Fibroblast of lung (primary cell): ENCODE measurements around the gene SLC22A12. TPM values are rescaled to one million over a fixed set of nuclear protein-coding genes. Genes with fewer than 3 reads are reported as not detected.

Experiments
- DNase-seq, 2 donors: peaks; one replicate each; pipeline versions ENCODE4 v3.0.0 to v3.0.0-alpha.2; 2010; ENCODE audit warnings: low read depth in 2 of 2
- H2AFZ ChIP-seq: 2 replicates; pipeline ENCODE4 v1.5.1; 2012; ENCODE audit warnings: low read length, control low read depth, inconsistent platforms
- H3K27ac ChIP-seq: 2 replicates; pipeline ENCODE4 v1.5.1; 2011; ENCODE audit warnings: low read length, control low read depth; ENCODE audit not compliant: insufficient read depth
- H3K27me3 ChIP-seq: 2 replicates; pipeline ENCODE4 v1.5.1; 2011; ENCODE audit warnings: mild to moderate bottlenecking, low read length; ENCODE audit not compliant: control insufficient read depth, insufficient read depth
- H3K36me3 ChIP-seq: 2 replicates; pipeline ENCODE4 v1.5.1; 2011; ENCODE audit warnings: low read length; ENCODE audit not compliant: control insufficient read depth, insufficient read depth
- H3K4me1 ChIP-seq: 2 replicates; pipeline ENCODE4 v1.5.1; 2011; ENCODE audit warnings: low read length; ENCODE audit not compliant: control insufficient read depth, insufficient read depth; ENCODE audit errors: extremely low read depth
- H3K4me2 ChIP-seq: 2 replicates; pipeline ENCODE4 v1.5.1; 2011; ENCODE audit warnings: low read length, control low read depth; ENCODE audit not compliant: insufficient read depth; ENCODE audit errors: extremely low read depth
- H3K4me3 ChIP-seq, 4 experiments: fragments of 200-600 bp in 1 of 4; sonication (generic) in 1 of 4; replicated peaks in 1 of 4; 2 replicates each; pipeline ENCODE4 v1.5.1; 2011 to 2016; ENCODE audit warnings: low read length in 4 of 4, low read depth in 3 of 4, mild to moderate bottlenecking in 3 of 4, control low read depth in 2 of 4, inconsistent platforms in 1 of 4, mixed read lengths in 1 of 4; ENCODE audit not compliant: insufficient read depth in 1 of 4; ENCODE audit errors: control extremely low read depth in 1 of 4
- H3K79me2 ChIP-seq: 2 replicates; pipeline ENCODE4 v1.5.1; 2012; ENCODE audit warnings: mild to moderate bottlenecking, low read length, inconsistent platforms; ENCODE audit not compliant: control insufficient read depth, insufficient read depth
- H3K9ac ChIP-seq: 2 replicates; pipeline ENCODE4 v1.5.1; 2011; ENCODE audit warnings: mild to moderate bottlenecking, low read length, control low read depth; ENCODE audit not compliant: insufficient read depth
- H3K9me3 ChIP-seq: 2 replicates; pipeline ENCODE4 v1.5.1; 2012; ENCODE audit warnings: low read depth, low read length; ENCODE audit not compliant: control insufficient read depth, insufficient read depth
- H4K20me1 ChIP-seq: 2 replicates; pipeline ENCODE4 v1.5.1; 2011; ENCODE audit warnings: low read length; ENCODE audit not compliant: control insufficient read depth, insufficient read depth; ENCODE audit errors: extremely low read depth
- EZH2 ChIP-seq: IDR thresholded peaks from 2 replicates; pipeline ENCODE4 v1.5.1; 2012; ENCODE audit warnings: low read length, control low read depth, mild to moderate bottlenecking; ENCODE audit errors: missing control alignments
- polyA plus RNA-seq, 2 donors: library from polyadenylated mRNA; depleted of rRNA in 1 of 2; stranded (reverse) in 1 of 2; unstranded in 1 of 2; fragments of >200 nt; gene quantifications; 2 replicates each; pipeline ENCODE4 v1.2.1, GENCODE V29; 2011 to 2012; ENCODE audit warnings: missing spikeins in 1 of 2
- total RNA-seq: library from RNA; depleted of rRNA; stranded (reverse); fragments of >200 nt; gene quantifications from 2 replicates; pipeline ENCODE4 v1.2.1, GENCODE V29; 2014
- TF ChIP-seq, protein P1 (sequence below), 2 donors: IDR thresholded peaks in 1 of 2; conservative IDR thresholded peaks in 1 of 2; 1 replicate in 1 of 2; 2 replicates in 1 of 2; pipeline ENCODE4 v1.5.1; 2011 to 2012; ENCODE audit warnings: low read length in 2 of 2, control low read depth in 1 of 2, inconsistent platforms in 1 of 2, low read depth in 1 of 2, mild to moderate bottlenecking in 1 of 2

The SLC22A12 gene
- total and polyA plus RNA-seq, 2 donors (not counting 1 experiment from before 2014, with no cell fraction given) = not detected

DNA sequence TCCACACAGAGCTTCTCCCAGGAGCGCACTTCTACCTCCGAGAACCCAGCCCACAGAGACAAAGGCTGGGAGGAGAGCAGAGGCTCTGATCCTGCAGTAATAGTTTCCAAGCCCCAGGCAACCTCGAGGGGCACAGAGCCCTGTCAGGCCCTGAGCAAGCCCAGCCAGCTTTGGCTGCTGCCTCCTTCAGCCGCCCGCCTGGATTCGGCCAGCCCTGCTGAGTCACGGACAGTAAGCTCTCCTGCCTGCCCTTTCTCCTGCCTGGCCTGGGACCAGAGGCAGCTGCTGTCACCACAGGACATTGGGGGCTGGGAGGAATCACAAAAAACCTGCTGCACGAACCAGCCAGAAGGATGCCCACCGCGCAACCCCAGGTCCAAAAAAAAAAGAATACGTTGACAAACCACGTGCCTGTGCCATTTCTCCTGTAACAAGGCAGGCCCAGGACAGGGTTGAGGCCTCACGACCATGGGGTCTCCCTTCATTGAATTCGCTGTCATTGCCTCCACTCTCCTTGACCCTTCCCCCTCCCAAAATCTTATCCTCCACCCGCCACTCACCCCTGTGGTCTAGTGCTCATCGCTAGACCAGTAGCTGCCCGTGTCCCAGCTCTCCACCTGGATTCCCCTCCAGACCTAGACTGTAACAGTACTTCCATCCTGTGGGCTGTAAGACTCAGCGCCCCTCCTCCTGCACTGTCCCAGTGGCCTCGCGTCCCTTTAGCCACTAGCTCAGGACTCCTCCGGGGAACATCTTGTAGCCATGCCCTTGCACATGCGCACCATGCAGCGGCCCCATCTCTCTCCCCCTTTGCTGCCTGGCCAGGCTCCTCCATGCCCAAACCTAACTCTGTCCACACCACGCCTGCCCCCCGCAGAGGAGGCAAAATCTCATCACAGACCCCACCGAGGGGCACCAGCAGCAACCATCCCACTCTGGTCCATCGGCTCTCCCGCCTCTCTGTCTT is 7.4 kb upstream of the SLC22A12 start:
- Histone ChIP-seq H3K9ac (no peak overlapping the region), H2AFZ (no peak overlapping the region), H3K4me1 (no peaks in the 10 kb centered on the region), H3K36me3 (no peaks in the 10 kb centered on the region), H3K9me3 (no peaks in the 10 kb centered on the region), H3K4me3 (no peak overlapping the region), H3K27me3 (no peaks in the 10 kb centered on the region), H4K20me1 (no peaks in the 10 kb centered on the region), H3K27ac (no peak overlapping the region), H3K79me2 (no peaks in the 10 kb centered on the region), H3K4me2 (no peak overlapping the region)
- TF ChIP-seq, protein P1, sequence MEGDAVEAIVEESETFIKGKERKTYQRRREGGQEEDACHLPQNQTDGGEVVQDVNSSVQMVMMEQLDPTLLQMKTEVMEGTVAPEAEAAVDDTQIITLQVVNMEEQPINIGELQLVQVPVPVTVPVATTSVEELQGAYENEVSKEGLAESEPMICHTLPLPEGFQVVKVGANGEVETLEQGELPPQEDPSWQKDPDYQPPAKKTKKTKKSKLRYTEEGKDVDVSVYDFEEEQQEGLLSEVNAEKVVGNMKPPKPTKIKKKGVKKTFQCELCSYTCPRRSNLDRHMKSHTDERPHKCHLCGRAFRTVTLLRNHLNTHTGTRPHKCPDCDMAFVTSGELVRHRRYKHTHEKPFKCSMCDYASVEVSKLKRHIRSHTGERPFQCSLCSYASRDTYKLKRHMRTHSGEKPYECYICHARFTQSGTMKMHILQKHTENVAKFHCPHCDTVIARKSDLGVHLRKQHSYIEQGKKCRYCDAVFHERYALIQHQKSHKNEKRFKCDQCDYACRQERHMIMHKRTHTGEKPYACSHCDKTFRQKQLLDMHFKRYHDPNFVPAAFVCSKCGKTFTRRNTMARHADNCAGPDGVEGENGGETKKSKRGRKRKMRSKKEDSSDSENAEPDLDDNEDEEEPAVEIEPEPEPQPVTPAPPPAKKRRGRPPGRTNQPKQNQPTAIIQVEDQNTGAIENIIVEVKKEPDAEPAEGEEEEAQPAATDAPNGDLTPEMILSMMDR (conservative IDR thresholded peaks at IDR 0.05 in 1 of 2, IDR thresholded peaks at IDR 0.05 in 1 of 2; ENCODE audit: low read depth in 1 of 2, low read length in 2 of 2) = no peak
- TF ChIP-seq EZH2 = no peak
- peak; percentile 15 for DNase-seq

DNA sequence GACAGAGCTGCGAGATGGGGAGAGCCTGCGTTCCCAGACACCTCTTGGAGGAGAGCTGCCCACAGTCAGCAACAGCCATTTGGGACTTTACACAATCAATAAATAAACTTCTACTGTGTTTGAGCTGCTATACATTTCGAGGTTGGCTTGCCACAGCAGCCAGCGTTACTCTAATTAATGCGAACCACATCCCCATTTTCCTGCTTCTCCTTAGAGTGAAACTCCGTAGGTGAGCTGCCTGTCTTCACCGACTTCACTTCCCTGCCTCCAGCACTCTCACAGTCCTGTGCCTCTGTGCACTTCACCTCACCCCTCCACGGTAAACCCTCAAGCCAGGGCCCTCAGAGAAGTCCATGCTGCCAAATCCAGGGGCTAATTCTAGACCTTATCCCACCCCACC is 5.9 kb upstream of the SLC22A12 start:
- H3K9me3 ChIP-seq = no peaks in the 10 kb centered on the region
- H4K20me1 ChIP-seq = no peaks in the 10 kb centered on the region
- no peak overlapping the region for H3K4me3 ChIP-seq
- H3K9ac ChIP-seq = no peak overlapping the region
- H3K27ac ChIP-seq = no peak overlapping the region
- H3K4me1 ChIP-seq = no peaks in the 10 kb centered on the region
- H3K79me2 ChIP-seq = no peaks in the 10 kb centered on the region
- no peak overlapping the region for H2AFZ ChIP-seq
- no peak for DNase-seq
- H3K36me3 ChIP-seq = no peaks in the 10 kb centered on the region
- H3K27me3 ChIP-seq = no peaks in the 10 kb centered on the region
- no peak for TF ChIP-seq EZH2
- TF ChIP-seq, protein P1 (conservative IDR thresholded peaks at IDR 0.05 in 1 of 2, IDR thresholded peaks at IDR 0.05 in 1 of 2; ENCODE audit: low read depth in 1 of 2, low read length in 2 of 2) = no peak
- H3K4me2 ChIP-seq = no peak overlapping the region

GRCh38 chr11:64586366-64586765 is 4.7 kb upstream of the SLC22A12 start:
- Histone ChIP-seq H3K79me2 (no peaks in the 10 kb centered on the region), H3K27ac (no peak overlapping the region), H3K9me3 (no peaks in the 10 kb centered on the region), H3K4me3 (no peak overlapping the region), H3K4me1 (no peaks in the 10 kb centered on the region), H2AFZ (no peak overlapping the region), H4K20me1 (no peaks in the 10 kb centered on the region), H3K27me3 (no peaks in the 10 kb centered on the region), H3K9ac (no peak overlapping the region), H3K4me2 (no peak overlapping the region), H3K36me3 (no peaks in the 10 kb centered on the region)
- no peak for DNase-seq
- no peak for TF ChIP-seq EZH2
- TF ChIP-seq, protein P1 (conservative IDR thresholded peaks at IDR 0.05 in 1 of 2, IDR thresholded peaks at IDR 0.05 in 1 of 2; ENCODE audit: low read depth in 1 of 2, low read length in 2 of 2) = no peak
